Lower leg skin (tissue), 4 donors: ENCODE measurements around the gene AASS. TPM values are rescaled to one million over a fixed set of nuclear protein-coding genes. Genes with fewer than 3 reads are reported as not detected.

Experiments used
- DNase-seq, 2 donors: peaks; one replicate each; pipeline ENCODE4 v3.0.0-alpha.2; 2019; ENCODE audit warnings: low spot score in 2 of 2
- H3K4me3 ChIP-seq: fragments of 200-600 bp; sonication (generic); 2 replicates; pipeline ENCODE4 v1.5.1; 2017; ENCODE audit warnings: mild to moderate bottlenecking, low read depth; ENCODE audit not compliant: poor library complexity, severe bottlenecking
- POLR2A ChIP-seq, 2 donors: fragments of 450-650 bp; IDR thresholded peaks; one replicate each; pipeline ENCODE4 v1.6.1; 2016 to 2017; ENCODE audit warnings: antibody characterized with exemption in 2 of 2, mild to moderate bottlenecking in 1 of 2, moderate library complexity in 1 of 2
- WGBS, 2 donors: methylation state at CpG; one replicate each; pipeline ENCODE4 v1.1.5; 2018; 5-methylcytosine and 5-hydroxymethylcytosine counted together
- intact Hi-C: fragments of 100-400 bp; cut with DNase I; formaldehyde crosslinking; loops from one replicate; pipeline ENCODE4 v1.15.0; 2023; ENCODE audit warnings: low total_unique reads
- total RNA-seq, 4 donors: library from RNA; depleted of rRNA; stranded (reverse); fragments of >200 nt; gene quantifications; one replicate each; pipeline ENCODE4 v1.1.0, GENCODE V29; 2016
- TF ChIP-seq, protein P1 (sequence below), 3 donors: fragments of 450-650 bp; IDR thresholded peaks; one replicate each; pipeline ENCODE4 v1.5.1; 2016; ENCODE audit warnings: antibody characterized with exemption in 3 of 3, mild to moderate bottlenecking in 3 of 3, moderate library complexity in 2 of 3

AASS gene
- total RNA-seq, 4 donors from 2014 or later, result 7.7 to 13.3 (median 8.4) TPM

DNA sequence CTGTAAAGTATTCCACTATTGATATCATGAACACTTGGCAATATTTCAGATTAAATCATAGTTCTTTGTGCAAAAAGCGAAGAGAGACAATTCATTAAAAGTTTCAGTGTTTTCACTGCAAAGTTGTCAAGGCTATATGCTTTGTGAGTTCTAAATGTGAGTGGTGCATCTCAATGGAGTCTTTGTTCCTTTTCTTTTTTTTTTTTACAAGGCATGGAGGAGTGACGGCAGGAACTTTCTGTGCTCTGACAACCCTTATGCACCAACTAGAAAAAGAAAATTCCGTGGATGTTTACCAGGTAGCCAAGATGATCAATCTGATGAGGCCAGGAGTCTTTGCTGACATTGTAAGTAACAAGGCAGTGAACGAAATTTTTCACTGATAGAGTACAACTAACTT lies 84.5 kb downstream of the AASS start:
- no peak for TF ChIP-seq POLR2A (IDR thresholded peaks at IDR 0.05)
- TF ChIP-seq, protein P1, sequence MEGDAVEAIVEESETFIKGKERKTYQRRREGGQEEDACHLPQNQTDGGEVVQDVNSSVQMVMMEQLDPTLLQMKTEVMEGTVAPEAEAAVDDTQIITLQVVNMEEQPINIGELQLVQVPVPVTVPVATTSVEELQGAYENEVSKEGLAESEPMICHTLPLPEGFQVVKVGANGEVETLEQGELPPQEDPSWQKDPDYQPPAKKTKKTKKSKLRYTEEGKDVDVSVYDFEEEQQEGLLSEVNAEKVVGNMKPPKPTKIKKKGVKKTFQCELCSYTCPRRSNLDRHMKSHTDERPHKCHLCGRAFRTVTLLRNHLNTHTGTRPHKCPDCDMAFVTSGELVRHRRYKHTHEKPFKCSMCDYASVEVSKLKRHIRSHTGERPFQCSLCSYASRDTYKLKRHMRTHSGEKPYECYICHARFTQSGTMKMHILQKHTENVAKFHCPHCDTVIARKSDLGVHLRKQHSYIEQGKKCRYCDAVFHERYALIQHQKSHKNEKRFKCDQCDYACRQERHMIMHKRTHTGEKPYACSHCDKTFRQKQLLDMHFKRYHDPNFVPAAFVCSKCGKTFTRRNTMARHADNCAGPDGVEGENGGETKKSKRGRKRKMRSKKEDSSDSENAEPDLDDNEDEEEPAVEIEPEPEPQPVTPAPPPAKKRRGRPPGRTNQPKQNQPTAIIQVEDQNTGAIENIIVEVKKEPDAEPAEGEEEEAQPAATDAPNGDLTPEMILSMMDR (IDR thresholded peaks at IDR 0.05), result no peak
- no peak for DNase-seq
- intact Hi-C loops, result no loop called here
- H3K4me3 ChIP-seq, result no peak overlapping the region
- 72 to 77% methylated on average over 4 of the region's 4 CpGs for WGBS, 2 donors

DNA sequence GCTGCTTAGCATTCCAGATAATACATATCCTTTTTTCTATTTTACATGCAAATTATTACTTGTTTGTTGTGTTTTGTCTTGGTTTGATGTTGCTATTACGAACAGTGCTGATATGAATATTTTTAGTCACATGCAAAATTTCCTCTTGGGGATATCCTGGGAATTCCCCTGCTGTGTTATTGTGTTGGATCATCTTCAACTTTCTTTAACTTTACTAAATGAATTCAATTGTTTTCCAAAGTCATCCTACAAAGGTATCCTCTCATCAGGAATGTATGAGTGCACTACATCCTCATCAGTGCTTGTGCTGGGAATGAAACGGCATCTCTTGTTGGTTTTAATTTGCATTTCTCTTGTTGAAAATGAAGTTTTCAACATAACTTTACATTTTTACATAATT lies 87.1 kb downstream of the AASS start:
- H3K4me3 ChIP-seq, result no peak overlapping the region
- 45 to 48% methylated on average over 2 of the region's 2 CpGs for WGBS, 2 donors
- DNase-seq, result no peak
- TF ChIP-seq, protein P1 (IDR thresholded peaks at IDR 0.05), result no peak
- no peak for TF ChIP-seq POLR2A (IDR thresholded peaks at IDR 0.05)
- intact Hi-C loops, result no loop called here

DNA sequence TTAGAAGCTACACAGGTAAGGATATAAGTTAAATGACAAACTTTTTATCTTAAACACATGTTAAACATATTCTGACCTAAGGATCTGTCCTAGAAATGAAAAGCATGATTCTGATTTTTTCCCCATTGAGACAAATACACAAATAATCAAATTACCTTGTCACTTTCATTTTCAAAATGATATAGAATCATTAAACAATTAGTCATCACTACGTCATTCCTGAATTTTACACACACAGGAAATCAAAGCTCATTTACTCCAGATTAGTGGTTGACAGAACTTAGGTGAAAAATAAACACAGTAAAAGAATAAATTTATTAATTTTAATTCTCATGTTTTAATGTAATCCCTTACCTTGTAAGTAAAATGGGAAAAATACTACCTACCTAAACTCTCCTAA lies 89.0 kb downstream of the AASS start:
- intact Hi-C loops, result no loop called here
- H3K4me3 ChIP-seq, result no peak overlapping the region
- DNase-seq, result no peak
- 61 to 67% methylated on average over 1 of the region's 1 CpG for WGBS, 2 donors
- no peak for TF ChIP-seq POLR2A (IDR thresholded peaks at IDR 0.05)
- TF ChIP-seq, protein P1 (IDR thresholded peaks at IDR 0.05), result no peak

DNA sequence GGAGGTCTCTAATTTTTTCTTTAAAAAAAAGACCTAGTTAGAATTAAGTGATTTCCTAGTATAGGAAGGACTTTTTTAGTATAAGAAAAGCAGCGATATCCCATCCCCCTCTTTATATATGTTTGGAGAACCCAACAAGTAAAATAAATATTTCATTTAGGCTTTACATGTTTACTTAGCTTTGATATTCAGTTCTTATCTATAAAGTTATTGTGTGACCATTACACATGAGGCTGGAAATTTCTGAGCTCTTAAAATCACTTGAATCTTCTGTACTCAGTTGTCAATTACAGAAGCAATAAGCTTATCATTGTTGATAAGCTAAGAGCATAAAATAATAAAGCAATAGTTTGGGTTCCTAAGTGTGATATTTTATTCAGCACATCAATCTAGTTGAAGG lies 89.7 kb downstream of the AASS start:
- DNase-seq, result no peak
- TF ChIP-seq, protein P1 (IDR thresholded peaks at IDR 0.05), result no peak
- TF ChIP-seq POLR2A (IDR thresholded peaks at IDR 0.05), result no peak

DNA sequence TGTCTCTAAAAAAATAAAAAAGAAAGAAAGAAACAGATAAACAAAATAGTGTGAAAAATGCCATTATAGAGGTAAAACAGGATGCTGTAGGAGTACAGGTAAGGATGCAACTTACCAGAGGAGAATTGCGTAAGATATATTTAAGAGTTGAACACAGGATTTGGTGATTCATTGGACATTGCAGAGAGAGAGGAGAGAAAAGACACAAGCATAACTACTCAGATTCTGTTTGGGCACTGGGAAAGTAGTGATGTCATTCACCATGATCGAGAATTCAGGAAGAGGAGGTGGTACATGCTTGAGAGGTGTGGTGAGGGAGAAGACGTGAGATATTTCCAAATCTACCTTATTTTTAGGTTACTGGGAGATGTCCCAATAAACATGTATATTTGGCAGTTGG lies 97.6 kb downstream of the AASS start:
- TF ChIP-seq, protein P1 (IDR thresholded peaks at IDR 0.05), result no peak
- TF ChIP-seq POLR2A (IDR thresholded peaks at IDR 0.05), result no peak
- H3K4me3 ChIP-seq, result no peak overlapping the region
- intact Hi-C loops, result loop anchor here (10.0 kb wide), 1 partner anchor 1388 kb away; no protein-coding TSS in a partner anchor
- DNase-seq, result no peak
- 85 to 88% methylated on average over 3 of the region's 3 CpGs for WGBS, 2 donors

More for the DNA sequence above, 89.7 kb downstream of the AASS start:
- intact Hi-C loops, result no loop called here
- WGBS, 2 donors, result 95 to 97% methylated on average over 1 of the region's 1 CpG
- no peak overlapping the region for H3K4me3 ChIP-seq

DNA sequence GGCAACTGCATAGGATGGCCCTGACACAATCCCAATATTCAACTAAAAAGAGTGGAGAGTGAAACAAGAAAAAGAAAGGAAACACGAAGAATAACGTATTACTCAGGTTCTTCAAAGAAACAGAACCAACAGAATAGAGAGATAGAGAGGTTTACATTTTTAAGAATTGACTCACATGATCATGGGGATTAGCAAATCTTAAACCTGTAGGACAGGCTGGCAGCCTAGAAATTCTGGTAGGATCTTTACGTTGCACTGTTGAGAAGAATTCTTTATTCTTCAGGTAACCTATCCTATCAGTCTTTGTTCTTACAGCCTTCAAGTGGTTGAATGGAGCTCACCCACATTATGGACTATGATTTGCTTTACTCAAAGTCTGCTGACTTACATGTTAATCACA lies 103.9 kb downstream of the AASS start:
- intact Hi-C loops, result loop anchor here (10.0 kb wide), 1 partner anchor 1395 kb away; no protein-coding TSS in a partner anchor
- TF ChIP-seq, protein P1 (IDR thresholded peaks at IDR 0.05), result no peak
- TF ChIP-seq POLR2A (IDR thresholded peaks at IDR 0.05), result no peak
- WGBS, 2 donors, result 92 to 93% methylated on average over 3 of the region's 3 CpGs
- no peak for DNase-seq
- H3K4me3 ChIP-seq, result no peak overlapping the region
